ENCODE data around the gene PLEKHM2. TPM values are rescaled to one million over a fixed set of nuclear protein-coding genes. Genes with fewer than 3 reads are reported as not detected.

Gene PLEKHM2
- total RNA-seq, 1 donor from 2014 or later, result 91.4 TPM

DNA sequence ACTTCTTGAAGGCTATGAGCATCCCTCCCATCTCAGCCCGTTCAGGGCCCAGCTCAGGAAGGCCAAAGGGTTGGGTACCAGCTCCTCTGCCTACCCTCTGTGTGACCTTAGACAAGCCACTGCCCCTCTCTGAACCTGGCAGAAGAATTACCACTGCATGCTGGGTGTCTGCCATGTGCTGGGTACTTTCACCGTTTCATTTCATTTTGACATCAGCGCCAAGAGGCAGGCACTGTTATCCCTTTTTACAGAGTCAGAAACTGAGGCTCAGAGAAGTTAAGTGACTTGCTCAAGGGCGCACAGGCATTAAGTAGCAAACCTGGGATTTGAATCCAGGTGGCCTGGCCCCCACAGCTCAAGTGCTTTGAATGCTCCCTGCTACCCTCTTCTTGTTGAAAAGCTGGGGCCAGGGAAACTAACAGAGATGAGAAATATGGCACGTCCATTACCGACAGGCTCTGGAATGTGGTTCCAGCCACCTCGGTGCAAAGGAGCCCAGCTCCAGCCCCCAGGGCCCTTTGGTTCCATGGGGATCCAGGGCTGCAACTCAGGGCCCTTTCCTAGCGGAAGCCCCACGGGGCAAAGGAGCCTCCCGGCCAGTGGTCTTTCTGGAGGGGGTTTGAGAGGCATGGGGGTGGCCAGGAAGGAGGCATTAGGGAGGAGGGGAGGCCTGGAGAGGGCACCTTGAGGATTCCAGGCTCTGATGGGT, 64.7 kb downstream of the PLEKHM2 start:
- ATAC-seq, result no peak
- intact Hi-C loops (cut with DNase I), result no loop called here
- no peak for DNase-seq (ENCODE audit: missing footprints)

GRCh38 chr1:15749399-15750291, 65.5 kb downstream of the PLEKHM2 start:
- ATAC-seq, result no peak
- DNase-seq (ENCODE audit: missing footprints), result no peak
- intact Hi-C loops (cut with DNase I), result no loop called here

GRCh38 chr1:15750924-15751323, 66.8 kb downstream of the PLEKHM2 start:
- DNase-seq (ENCODE audit: missing footprints) (peak; percentile 47), ATAC-seq (no peak)
- intact Hi-C loops (cut with DNase I), result no loop called here

GRCh38 chr1:15751717-15752116, 67.6 kb downstream of the PLEKHM2 start:
- intact Hi-C loops (cut with DNase I), result no loop called here
- DNase-seq (ENCODE audit: missing footprints), result peak; percentile 11
- ATAC-seq, result no peak

DNA sequence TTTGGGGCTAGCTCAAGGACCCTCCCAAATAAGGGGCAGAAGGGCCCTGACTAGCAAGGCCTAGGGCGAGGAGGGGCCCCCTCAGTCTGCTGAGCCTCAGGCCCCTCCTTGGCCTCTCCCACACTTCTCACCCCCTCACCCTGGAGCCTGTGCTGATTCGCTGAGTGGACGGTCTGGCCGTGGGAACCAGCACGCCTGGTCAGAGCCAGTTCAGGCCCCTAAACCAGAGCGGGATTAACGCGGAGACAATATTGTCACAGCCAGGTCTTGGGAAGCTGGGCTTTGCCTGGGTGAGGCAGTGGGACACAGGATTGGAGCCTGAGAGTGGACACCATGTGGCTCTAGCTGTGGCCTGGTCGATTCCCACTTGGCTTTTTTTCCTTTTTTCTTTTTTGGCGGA, 69.7 kb downstream of the PLEKHM2 start:
- intact Hi-C loops (cut with DNase I), result no loop called here
- DNase-seq (ENCODE audit: missing footprints) (peak; percentile 1), ATAC-seq (no peak)

GRCh38 chr1:15755021-15755645, 71.0 kb downstream of the PLEKHM2 start:
- DNase-seq (ENCODE audit: missing footprints) (no peak), ATAC-seq (no peak)
- intact Hi-C loops (cut with DNase I), result no loop called here

DNA sequence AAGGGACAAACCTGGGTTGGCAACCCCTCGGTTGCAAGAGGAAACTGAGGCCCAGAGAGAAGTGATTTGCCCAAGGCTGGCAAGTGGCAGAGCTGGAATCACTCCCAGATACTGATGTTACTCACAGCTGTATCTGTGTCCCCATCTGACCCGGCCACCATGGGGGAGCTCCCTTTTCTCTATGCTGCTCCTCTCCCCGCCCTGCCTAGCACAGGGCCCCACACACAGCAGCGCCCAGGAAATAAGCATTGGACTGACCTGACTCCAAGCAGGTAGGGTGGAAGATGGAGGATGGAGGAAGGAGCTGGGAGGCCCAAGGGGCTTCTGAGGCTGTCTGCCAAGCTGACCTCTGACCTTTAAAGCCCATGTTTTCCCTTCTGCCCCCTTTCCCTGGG, 71.5 kb downstream of the PLEKHM2 start:
- intact Hi-C loops (cut with DNase I), result no loop called here
- ATAC-seq (no peak), DNase-seq (ENCODE audit: missing footprints) (peak; percentile 44)

DNA sequence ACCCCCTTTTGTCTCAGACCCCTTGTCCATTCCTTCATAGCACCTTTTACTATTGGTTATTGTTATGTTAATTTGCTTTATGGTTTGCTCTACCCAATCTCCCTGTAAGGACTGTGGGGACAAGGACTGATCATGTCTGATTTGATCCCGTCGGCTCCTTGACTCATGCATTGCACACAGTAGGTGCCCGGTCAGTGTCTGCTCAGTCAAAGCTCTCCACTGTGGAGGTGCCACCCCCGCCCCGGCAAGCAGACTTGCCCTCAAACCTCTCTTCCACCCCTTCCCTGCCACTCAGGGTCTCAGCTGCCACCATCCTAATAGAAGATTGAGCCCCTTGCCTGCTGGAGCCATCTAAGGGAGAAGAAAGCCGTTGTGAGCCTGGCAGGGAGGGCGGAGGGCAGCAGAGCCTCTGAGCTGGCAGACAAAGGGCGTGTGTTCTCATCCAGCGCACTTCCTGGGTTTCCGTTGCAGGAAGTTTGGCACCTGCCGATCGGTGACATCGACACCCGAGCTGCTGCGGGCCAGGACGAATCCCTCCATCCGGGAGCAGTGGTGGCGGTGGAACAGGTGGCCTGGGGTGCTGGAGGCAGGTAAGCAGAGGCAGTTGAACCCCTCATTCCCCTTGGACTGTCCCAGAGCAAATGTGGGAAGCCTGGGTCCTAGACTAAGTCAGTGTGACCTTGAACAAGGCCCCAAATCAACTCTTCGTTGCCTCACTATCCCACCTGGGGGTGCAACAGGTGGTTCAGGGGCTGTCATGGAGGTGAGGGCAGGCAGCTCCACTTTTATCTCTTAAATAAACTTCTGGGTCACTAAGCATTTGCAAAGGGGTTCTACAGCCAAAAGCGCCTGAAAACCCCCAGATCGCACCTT, 72.3 kb downstream of the PLEKHM2 start:
- intact Hi-C loops (cut with DNase I), result no loop called here
- DNase-seq (ENCODE audit: missing footprints) (peak; percentile 41), ATAC-seq (no peak)

DNA sequence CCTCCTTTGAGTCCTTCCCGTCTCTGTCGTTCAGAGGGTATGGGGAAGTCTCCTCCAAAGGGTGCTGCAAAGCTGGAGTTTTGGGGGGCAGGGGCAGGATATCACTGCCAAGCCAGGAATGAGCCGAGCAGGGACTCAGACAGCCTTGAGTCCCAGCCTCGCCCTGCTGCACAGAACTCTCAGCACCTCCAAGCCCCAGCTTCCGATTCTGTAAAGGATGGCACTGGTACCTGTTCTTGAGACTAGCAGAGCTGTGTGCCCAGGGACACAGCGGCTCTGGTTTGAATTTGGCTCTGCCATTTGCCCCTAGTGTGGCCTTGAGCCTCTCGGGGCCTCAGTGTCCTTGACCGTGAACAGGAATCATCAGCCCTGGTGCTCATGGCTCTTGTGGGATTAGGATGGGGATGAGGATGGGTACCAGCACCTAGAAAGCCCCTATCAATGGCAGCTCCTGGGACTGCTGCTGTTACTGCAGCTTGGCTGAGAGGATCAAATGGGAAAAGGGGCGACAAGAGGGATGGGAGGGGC, 73.0 kb downstream of the PLEKHM2 start:
- intact Hi-C loops (cut with DNase I), result no loop called here
- ATAC-seq (no peak), DNase-seq (ENCODE audit: missing footprints) (peak; percentile 35)

GRCh38 chr1:15757575-15758342, 73.6 kb downstream of the PLEKHM2 start:
- ATAC-seq (no peak), DNase-seq (ENCODE audit: missing footprints) (peak; percentile 37)
- intact Hi-C loops (cut with DNase I), result no loop called here

DNA sequence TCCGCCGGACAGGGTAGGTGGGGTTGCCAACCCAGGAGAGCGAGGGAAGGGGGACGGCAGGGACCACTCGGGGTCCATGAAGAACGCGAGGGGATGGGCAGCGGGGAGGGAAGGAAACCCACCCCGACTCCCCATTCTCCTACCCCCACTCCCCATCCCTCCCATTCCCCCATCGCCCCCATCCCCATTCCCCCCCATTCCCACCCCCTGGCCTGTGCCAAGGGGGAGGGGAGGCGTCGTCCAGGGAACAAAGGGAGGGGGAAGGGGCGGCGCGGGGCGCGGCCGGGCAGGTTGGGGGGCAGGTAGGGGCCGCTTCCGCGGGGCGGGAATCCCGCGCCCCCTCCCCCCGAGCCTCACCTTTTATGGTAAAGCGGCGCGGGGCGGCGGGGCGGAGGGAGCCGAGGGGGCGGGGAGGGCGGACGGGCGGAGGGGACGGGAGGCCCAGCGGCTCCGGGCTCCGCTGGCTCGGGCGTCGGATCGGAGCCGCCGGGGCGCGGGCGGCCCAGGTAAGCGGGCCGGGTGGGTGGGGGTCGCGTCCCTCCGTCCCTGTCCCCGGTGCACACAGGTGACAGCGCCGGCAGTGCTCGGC, 74.3 kb downstream of the PLEKHM2 start, which contains the start of gene FBLIM1:
FBLIM1 (plus strand) TSS at position 453 of the 589 bp plus-strand sequence. CDS start 6,189 bp downstream, outside the sequence.
- ATAC-seq, result peak; percentile 26
- intact Hi-C loops (cut with DNase I), result no loop called here
- peak; percentile 43 for DNase-seq (ENCODE audit: missing footprints)

- ATAC-seq, result peak; percentile 11
- peak; percentile 59 for DNase-seq (ENCODE audit: missing footprints)
- intact Hi-C loops (cut with DNase I), result no loop called here
Observed at GRCh38 chr1:15758953-15759661, 75.0 kb downstream of the PLEKHM2 start.

DNA sequence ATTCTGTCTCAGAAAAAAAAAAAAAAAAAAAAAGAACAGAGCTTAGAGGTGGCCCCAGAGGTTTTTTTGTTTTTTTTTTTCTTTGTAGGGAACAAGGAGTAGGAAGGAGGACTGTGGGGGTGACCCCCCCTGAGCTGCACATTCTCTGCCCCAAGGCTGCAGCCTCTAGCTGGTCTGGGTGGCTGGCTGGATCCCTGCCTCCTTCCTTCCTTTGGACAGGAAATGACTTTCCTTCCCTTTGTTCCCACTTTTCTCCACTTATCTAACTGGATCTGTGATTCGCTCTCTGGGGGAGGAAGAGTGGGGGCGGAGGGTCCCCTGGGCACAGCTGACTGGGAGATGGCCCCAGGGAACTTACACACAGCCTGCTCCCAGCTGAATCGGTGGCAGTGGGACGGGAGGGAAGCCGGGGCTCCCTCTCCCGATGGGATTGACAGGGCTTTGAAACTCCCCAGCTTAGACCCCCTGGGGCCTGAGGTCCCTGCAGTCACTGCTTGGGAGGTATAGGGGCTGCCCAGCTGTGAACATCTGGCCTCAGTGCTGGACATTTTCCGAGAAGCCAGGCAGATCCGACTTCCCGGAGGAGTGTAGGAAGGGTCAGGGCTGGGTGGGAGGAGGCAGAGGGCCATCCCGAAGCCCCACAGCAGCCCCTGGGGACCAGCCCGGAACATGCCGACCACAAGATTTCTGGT, 76.5 kb downstream of the PLEKHM2 start:
- intact Hi-C loops (cut with DNase I), result no loop called here
- DNase-seq (ENCODE audit: missing footprints), result peak; percentile 73
- ATAC-seq, result peak; percentile 49

DNA sequence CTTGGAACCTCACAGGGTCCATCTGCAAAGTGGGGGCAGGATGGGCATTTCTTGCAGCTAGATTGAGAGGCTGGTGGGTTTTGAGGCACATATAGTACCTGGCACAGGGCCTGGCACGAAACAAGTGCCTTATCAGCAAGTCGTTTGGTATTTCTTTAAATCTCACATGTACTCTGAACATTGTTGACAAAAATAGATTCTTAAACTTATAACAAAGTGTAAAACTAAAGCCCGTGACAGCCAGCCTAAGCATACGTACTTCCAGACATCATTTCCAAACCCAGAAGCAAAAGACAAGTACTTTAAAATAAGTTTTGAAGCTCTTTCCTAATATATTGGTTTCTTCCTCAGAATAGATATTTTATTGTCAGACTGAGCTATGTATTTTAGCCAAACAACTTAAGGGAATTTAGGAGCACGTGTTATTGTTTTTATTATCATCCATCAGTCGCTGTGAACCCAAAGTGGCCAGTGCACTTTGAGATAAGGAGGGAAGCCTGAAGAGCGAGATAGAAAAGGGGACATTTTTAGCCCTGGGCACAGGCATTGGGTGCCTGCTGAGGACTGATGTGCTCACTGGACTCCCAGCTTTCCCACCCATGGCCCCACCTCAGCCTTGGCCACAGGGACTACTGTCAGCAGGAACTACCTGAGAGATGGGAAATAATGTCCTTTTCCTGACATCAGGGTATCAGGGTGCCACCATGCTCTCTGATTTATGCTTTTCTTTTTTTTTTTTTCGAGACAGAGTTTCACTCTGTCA, 77.4 kb downstream of the PLEKHM2 start:
- intact Hi-C loops (cut with DNase I), result no loop called here
- peak; percentile 37 for DNase-seq (ENCODE audit: missing footprints)
- peak; percentile 67 for ATAC-seq

DNA sequence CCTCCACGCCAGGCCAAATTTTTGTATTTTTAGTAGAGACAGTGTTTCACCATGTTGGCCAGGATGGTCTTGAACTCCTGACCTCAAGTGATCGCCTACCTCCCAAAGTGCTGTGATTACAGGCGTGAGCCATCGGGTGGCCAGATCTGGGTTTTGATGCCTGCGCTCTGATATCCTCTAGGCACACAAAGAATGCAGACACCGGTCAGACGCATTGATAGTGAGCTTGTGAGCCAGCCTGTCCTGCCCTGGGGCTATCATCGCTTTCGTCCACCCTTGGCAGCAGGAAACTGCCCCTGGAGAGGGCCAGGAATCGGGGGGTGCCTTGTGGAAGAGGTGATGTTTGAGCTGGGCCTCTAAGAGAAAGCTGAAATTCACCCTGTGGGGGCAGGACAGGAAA, 78.4 kb downstream of the PLEKHM2 start:
- intact Hi-C loops (cut with DNase I), result no loop called here
- ATAC-seq (no peak), DNase-seq (ENCODE audit: missing footprints) (peak; percentile 45)
